Measurements from ENCODE around the gene FOXC1.

FOXC1 gene

GRCh38 chr6:1609041-1609647, 571 bp upstream of the FOXC1 start:
- in situ Hi-C loops (cut with MboI; ENCODE audit: low sequenced_read_pairs) = no loop called here

- in situ Hi-C loops (cut with MboI; ENCODE audit: low sequenced_read_pairs) = no loop called here
Observed at GRCh38 chr6:1610497-1611321, 994 bp downstream of the FOXC1 start.

GRCh38 chr6:1611322-1611571, 1.5 kb downstream of the FOXC1 start:
- in situ Hi-C loops (cut with MboI; ENCODE audit: low sequenced_read_pairs) = no loop called here

GRCh38 chr6:1611572-1612298, 2.0 kb downstream of the FOXC1 start:
- in situ Hi-C loops (cut with MboI; ENCODE audit: low sequenced_read_pairs) = no loop called here

GRCh38 chr6:1612299-1612973, 2.7 kb downstream of the FOXC1 start:
- in situ Hi-C loops (cut with MboI; ENCODE audit: low sequenced_read_pairs) = no loop called here

GRCh38 chr6:1612974-1613306, 3.2 kb downstream of the FOXC1 start:
- in situ Hi-C loops (cut with MboI; ENCODE audit: low sequenced_read_pairs) = no loop called here

GRCh38 chr6:1613346-1613687, 3.6 kb downstream of the FOXC1 start:
- in situ Hi-C loops (cut with MboI; ENCODE audit: low sequenced_read_pairs) = no loop called here

- in situ Hi-C loops (cut with MboI; ENCODE audit: low sequenced_read_pairs) = no loop called here
Observed at GRCh38 chr6:1613688-1614447, 4.2 kb downstream of the FOXC1 start.

- in situ Hi-C loops (cut with MboI; ENCODE audit: low sequenced_read_pairs) = no loop called here
Observed at GRCh38 chr6:1614448-1615150, 4.9 kb downstream of the FOXC1 start.

GRCh38 chr6:1615151-1615852, 5.6 kb downstream of the FOXC1 start:
- in situ Hi-C loops (cut with MboI; ENCODE audit: low sequenced_read_pairs) = no loop called here

GRCh38 chr6:1615853-1616420, 6.2 kb downstream of the FOXC1 start:
- in situ Hi-C loops (cut with MboI; ENCODE audit: low sequenced_read_pairs) = no loop called here

- in situ Hi-C loops (cut with MboI; ENCODE audit: low sequenced_read_pairs) = no loop called here
Observed at GRCh38 chr6:1616701-1617463, 7.2 kb downstream of the FOXC1 start.

GRCh38 chr6:1617466-1618310, 8.0 kb downstream of the FOXC1 start:
- in situ Hi-C loops (cut with MboI; ENCODE audit: low sequenced_read_pairs) = no loop called here

- in situ Hi-C loops (cut with MboI; ENCODE audit: low sequenced_read_pairs) = no loop called here
Observed at GRCh38 chr6:1618311-1619097, 8.8 kb downstream of the FOXC1 start.

GRCh38 chr6:1619098-1619672, 9.5 kb downstream of the FOXC1 start:
- in situ Hi-C loops (cut with MboI; ENCODE audit: low sequenced_read_pairs) = no loop called here

- in situ Hi-C loops (cut with MboI; ENCODE audit: low sequenced_read_pairs) = no loop called here
Observed at GRCh38 chr6:1619673-1620503, 10.2 kb downstream of the FOXC1 start.

Data from HL-60/S4 (cell line).